ENCODE results near the gene AOAH.

GRCh38 chr7:36670585-36671431, 53.5 kb downstream of the AOAH start:
- peak; percentile 94 for TF ChIP-seq RAD21 (IDR thresholded peaks at IDR 0.05; ENCODE audit: low read depth)
- TF ChIP-seq FOXM1 (IDR thresholded peaks at IDR 0.05; ENCODE audit: borderline replicate concordance, low read depth) = no peak
- TF ChIP-seq USF1 (IDR thresholded peaks at IDR 0.05) = no peak
- no peak for TF ChIP-seq EP300 (IDR thresholded peaks at IDR 0.05; ENCODE audit: borderline replicate concordance)
- TF ChIP-seq REST (IDR thresholded peaks at IDR 0.05; ENCODE audit: low read depth) = no peak
- TF ChIP-seq YY1 (IDR thresholded peaks at IDR 0.05; ENCODE audit: low read depth) = no peak
- TF ChIP-seq CEBPB (IDR thresholded peaks at IDR 0.05) = no peak
- no peak for TF ChIP-seq TAF1 (IDR thresholded peaks at IDR 0.05; ENCODE audit: low read depth)
- no peak for TF ChIP-seq CREB1 (IDR thresholded peaks at IDR 0.05; ENCODE audit: low read depth)
- no peak for TF ChIP-seq MAX (IDR thresholded peaks at IDR 0.05)
- TF ChIP-seq ZBTB7A (IDR thresholded peaks at IDR 0.05; ENCODE audit: low read depth) = no peak

Data from Ishikawa (cell line).